Upper lobe of left lung (tissue), 4 donors: ENCODE results near the gene APBB2.

ENCODE experiments used
- EP300 ChIP-seq, 4 donors: sonication (generic); formaldehyde crosslinking; IDR thresholded peaks; one replicate each; pipeline ENCODE4 v1.5.1; 2017; ENCODE audit warnings: antibody characterized with exemption in 4 of 4, control low read depth in 2 of 4
- POLR2A ChIP-seq, 4 donors: fragments of 450-650 bp; IDR thresholded peaks; one replicate each; pipeline ENCODE4 v1.5.1; 2016 to 2017; ENCODE audit warnings: antibody characterized with exemption in 4 of 4, mild to moderate bottlenecking in 2 of 4
- TF ChIP-seq, protein P1 (sequence below), 6 experiments: fragments of 450-650 bp in 4 of 6; fragments of 200-600 bp in 2 of 6; sonication (generic) in 2 of 6; IDR thresholded peaks; one replicate each; pipeline ENCODE4 v1.5.1; 2016 to 2019; ENCODE audit warnings: antibody characterized with exemption in 6 of 6

GRCh38 chr4:40978548-40978947 is 235.8 kb downstream of the APBB2 start:
- TF ChIP-seq POLR2A (IDR thresholded peaks at IDR 0.05) (no peak), EP300 (IDR thresholded peaks at IDR 0.05) (no peak)
- TF ChIP-seq, protein P1, sequence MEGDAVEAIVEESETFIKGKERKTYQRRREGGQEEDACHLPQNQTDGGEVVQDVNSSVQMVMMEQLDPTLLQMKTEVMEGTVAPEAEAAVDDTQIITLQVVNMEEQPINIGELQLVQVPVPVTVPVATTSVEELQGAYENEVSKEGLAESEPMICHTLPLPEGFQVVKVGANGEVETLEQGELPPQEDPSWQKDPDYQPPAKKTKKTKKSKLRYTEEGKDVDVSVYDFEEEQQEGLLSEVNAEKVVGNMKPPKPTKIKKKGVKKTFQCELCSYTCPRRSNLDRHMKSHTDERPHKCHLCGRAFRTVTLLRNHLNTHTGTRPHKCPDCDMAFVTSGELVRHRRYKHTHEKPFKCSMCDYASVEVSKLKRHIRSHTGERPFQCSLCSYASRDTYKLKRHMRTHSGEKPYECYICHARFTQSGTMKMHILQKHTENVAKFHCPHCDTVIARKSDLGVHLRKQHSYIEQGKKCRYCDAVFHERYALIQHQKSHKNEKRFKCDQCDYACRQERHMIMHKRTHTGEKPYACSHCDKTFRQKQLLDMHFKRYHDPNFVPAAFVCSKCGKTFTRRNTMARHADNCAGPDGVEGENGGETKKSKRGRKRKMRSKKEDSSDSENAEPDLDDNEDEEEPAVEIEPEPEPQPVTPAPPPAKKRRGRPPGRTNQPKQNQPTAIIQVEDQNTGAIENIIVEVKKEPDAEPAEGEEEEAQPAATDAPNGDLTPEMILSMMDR (IDR thresholded peaks at IDR 0.05) = no peak
